Activated T-helper 2 cell treated with anti-CD3 and anti-CD28 coated beads, Interferon-gamma antibody, Interleukin-2, Interleukin-4, amounts not matched to agents 10 μg/mL and 5 μg/mL and 100 μg/mL, durations not matched to agents 14 hours and 24 hours and 36 hours (primary cell): ENCODE data around the gene DOK7. TPM values are rescaled to one million over a fixed set of nuclear protein-coding genes. Genes with fewer than 3 reads are reported as not detected.

Experiments
- DNase-seq: peaks from one replicate; pipeline ENCODE4 v3.0.0; 2021; ENCODE audit warnings: low spot score
- H3K27ac Mint-ChIP-seq: one replicate; pipeline ENCODE4 v1.8.0; 2021; ENCODE audit warnings: mixed read lengths
- H3K27me3 Mint-ChIP-seq: one replicate; pipeline ENCODE4 v1.8.0; 2021; ENCODE audit warnings: low read depth, mixed read lengths
- H3K36me3 Mint-ChIP-seq: one replicate; pipeline ENCODE4 v1.8.0; 2021; ENCODE audit warnings: low read depth, mixed read lengths
- H3K4me1 Mint-ChIP-seq: one replicate; pipeline ENCODE4 v1.8.0; 2021; ENCODE audit warnings: low read depth, mixed read lengths
- H3K4me3 Mint-ChIP-seq: one replicate; pipeline ENCODE4 v1.8.0; 2021; ENCODE audit warnings: low read depth, mild to moderate bottlenecking, moderate library complexity, mixed read lengths
- H3K9me3 Mint-ChIP-seq: one replicate; pipeline ENCODE4 v1.8.0; 2021; ENCODE audit warnings: mixed read lengths
- intact Hi-C: fragments of 100-400 bp; cut with micrococcal nuclease; formaldehyde crosslinking; loops from one replicate; pipeline ENCODE4 v1.15.1; 2023
- total RNA-seq: library from RNA; stranded (reverse); gene quantifications from 2 replicates; pipeline ENCODE4 v1.2.3, GENCODE V29; 2022

Gene DOK7
- total RNA-seq, 1 donor from 2014 or later = not detected

DNA sequence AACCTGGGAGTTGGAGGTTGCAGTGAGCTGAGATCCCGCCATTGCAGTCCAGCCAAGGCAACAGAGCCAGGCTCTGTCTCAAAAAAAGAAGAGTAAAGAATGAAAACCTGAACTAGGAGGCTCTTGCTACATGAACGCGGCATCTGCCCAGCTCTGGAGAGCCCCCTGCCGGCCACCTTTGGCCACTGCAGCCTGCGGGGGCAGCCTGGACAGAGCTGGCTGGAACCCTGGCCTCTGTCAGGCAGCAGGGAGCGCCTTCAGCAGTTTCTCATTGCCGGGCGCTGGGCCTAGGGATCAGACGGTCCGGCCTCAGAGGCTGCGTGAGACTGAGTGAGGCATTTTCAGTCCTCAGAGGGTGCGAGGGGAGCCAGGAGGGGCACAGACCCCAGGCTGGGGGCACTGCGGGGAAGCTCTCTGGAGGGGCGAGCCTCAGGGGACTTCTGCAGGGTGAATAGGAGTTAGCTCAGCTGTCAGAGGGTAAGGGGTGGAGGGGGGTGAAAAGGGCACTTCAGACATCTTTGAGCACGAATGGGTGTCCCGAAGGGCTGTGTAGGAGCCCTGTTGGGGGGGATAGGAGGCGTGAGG, 17.5 kb downstream of the DOK7 start:
- Mint-ChIP-seq H3K36me3 (no peaks in the 10 kb centered on the region), H3K9me3 (no peaks in the 10 kb centered on the region), H3K27ac (no peak overlapping the region), H3K27me3 (peaks cover 18% of the 10 kb centered on the region), H3K4me1 (no peaks in the 10 kb centered on the region), H3K4me3 (no peak overlapping the region)
- intact Hi-C loops = loop anchor here (1.0 kb wide), 1 partner anchor 134 kb away; no protein-coding TSS in a partner anchor
- DNase-seq = peak; percentile 69

DNA sequence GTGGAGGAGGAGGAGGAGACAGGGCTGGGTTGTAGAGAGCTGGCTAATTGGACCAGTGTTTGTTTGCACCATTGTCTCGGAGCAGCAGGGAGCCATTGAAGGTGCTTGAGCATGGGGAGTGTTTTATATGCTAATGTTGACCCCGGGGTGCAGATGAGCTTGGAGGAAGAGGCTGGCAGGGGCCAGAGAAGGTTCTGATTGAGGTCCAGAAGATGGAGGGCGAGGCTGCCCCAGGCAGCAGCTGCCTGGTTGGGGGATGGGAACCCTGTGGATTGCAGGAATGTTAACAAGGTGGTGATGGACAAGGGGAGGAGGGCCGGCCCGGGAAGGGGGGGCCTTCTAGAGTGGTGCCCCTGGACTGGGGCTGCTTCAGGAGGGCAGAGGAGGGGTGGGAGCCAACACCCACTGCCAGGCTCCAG, 18.0 kb downstream of the DOK7 start:
- intact Hi-C loops = no loop called here
- H3K4me1 Mint-ChIP-seq = no peaks in the 10 kb centered on the region
- no peak for DNase-seq
- H3K27ac Mint-ChIP-seq = no peak overlapping the region
- no peaks in the 10 kb centered on the region for H3K36me3 Mint-ChIP-seq
- H3K4me3 Mint-ChIP-seq = no peak overlapping the region
- peaks cover 18% of the 10 kb centered on the region for H3K27me3 Mint-ChIP-seq
- no peaks in the 10 kb centered on the region for H3K9me3 Mint-ChIP-seq

DNA sequence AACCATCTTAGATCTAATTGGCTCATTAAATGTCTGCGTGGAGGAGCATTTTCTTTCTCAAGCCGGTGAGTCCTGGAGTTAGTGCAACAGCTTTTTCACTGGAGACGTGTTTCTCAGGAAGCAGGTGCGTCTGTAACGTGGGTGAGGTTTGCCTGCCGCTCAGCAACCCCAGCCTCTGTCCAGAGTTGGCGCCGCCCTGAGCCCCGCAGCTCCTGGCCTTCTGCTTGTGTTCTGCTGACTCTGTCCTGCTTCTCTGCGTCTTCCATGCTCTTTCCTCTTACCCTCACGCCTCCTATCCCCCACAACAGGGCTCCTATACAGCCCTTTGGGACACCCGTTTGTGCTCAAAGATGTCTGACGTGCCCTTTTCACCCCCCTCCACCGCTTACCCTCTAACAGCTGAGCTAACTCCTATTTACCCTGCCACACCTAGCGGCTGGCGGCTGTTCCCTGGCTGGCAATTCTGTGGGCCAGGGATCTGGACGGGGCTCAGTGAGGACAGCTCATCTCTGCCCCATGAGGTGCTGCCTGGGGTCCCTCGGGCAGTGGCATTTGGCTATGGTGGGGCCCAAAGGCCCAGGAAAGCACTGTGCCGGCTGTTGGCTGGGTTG, 18.8 kb downstream of the DOK7 start:
- Mint-ChIP-seq H3K4me3 (no peak overlapping the region), H3K9me3 (no peaks in the 10 kb centered on the region), H3K4me1 (no peaks in the 10 kb centered on the region), H3K27me3 (peaks cover 18% of the 10 kb centered on the region), H3K27ac (no peak overlapping the region), H3K36me3 (no peaks in the 10 kb centered on the region)
- intact Hi-C loops = no loop called here
- no peak for DNase-seq

DNA sequence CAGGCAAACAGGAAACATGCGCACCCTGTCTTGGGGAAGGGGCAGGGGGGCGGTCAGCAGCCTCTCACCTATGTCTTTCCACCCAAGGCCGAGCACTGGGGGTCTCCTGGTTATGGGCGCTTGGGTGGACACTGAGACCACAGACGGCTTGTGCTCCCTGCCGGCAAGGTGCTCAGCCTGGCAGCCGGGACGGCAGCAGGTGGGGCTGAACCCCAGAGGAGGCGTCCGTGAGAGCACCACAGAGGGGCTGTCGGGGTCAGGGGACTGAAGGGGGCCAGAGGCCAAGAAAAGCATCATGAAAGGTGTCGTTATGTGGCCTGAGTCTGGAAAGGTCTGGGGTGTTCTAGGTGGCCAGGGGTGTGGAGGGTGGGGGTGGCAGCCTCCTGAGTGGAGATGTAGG, 19.6 kb downstream of the DOK7 start:
- H3K27me3 Mint-ChIP-seq = peaks cover 18% of the 10 kb centered on the region
- no peaks in the 10 kb centered on the region for H3K36me3 Mint-ChIP-seq
- H3K9me3 Mint-ChIP-seq = no peaks in the 10 kb centered on the region
- no peaks in the 10 kb centered on the region for H3K4me1 Mint-ChIP-seq
- H3K27ac Mint-ChIP-seq = no peak overlapping the region
- DNase-seq = no peak
- no peak overlapping the region for H3K4me3 Mint-ChIP-seq
- intact Hi-C loops = no loop called here

DNA sequence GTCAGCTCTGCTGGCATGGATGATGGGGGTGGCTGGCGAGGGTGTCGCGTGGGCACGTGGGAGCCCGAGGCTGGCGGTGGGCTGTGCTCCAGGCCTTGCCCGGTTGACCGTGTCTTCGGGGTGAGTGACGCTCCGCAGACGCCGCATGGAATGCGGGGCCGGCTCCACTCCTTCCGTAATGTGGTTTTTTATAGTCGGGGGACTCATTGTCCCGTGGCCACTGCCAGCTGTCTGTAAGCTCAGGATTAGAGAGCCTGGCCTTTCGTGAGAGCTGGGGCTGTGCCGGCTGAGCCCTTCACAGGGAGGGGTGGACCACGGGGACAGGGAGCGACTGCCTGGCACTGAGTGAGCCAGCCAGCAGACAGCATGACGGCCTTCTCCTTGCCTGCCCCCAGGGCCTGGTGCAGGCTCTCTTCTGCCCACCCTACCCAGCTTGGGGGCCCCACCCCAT, 20.4 kb downstream of the DOK7 start:
- intact Hi-C loops = no loop called here
- no peaks in the 10 kb centered on the region for H3K9me3 Mint-ChIP-seq
- H3K27ac Mint-ChIP-seq = no peak overlapping the region
- no peak overlapping the region for H3K4me3 Mint-ChIP-seq
- no peak for DNase-seq
- no peaks in the 10 kb centered on the region for H3K4me1 Mint-ChIP-seq
- H3K36me3 Mint-ChIP-seq = no peaks in the 10 kb centered on the region
- peaks cover 20% of the 10 kb centered on the region for H3K27me3 Mint-ChIP-seq

DNA sequence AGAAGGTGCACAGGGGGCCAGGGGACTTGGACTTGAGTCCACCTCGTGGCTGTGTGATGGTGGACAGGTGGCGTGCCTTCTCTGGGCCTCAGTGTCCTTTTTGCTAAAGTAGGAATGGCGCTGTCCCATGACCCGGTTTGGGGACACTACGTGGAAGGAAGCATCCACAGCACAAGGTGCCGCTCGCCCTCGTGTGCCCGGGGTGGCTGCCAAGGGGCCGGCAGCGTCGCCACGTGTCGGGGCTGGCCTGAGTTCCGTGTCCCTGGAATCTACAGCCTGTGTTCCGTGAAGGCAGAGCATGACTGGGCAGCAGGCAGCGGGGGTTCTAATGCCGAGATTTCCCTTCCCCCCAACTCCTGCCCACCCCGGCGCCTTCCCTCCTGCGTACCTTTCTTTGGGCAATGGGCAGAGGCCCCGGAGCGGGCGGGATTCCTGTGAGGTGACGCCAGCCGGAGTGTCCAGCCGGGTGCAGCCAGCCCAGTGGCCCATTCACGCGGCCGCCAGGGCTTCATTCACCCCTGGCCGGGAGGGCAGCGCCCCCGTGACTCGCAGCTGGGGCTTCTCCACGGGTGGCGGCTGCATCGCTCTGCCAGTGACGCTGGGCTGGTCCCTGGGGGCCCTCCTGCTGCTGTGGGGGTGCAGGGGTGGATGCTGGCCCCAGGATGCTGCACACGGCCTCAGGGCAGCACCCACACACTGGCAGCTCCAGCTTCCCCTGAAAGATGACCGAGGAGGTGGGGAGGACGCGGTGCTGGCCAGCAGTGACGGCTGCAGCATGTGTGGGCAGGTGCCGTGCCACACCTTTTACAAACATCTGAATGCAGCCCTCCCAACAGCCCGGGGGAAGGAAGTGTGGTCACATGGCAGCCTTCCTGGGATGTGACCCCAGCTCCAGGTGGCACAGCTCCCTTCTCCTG, 21.2 kb downstream of the DOK7 start:
- Mint-ChIP-seq H3K36me3 (no peaks in the 10 kb centered on the region), H3K4me1 (no peaks in the 10 kb centered on the region), H3K27ac (no peak overlapping the region), H3K9me3 (no peaks in the 10 kb centered on the region), H3K27me3 (peaks cover 26% of the 10 kb centered on the region), H3K4me3 (no peak overlapping the region)
- intact Hi-C loops = no loop called here
- no peak for DNase-seq

DNA sequence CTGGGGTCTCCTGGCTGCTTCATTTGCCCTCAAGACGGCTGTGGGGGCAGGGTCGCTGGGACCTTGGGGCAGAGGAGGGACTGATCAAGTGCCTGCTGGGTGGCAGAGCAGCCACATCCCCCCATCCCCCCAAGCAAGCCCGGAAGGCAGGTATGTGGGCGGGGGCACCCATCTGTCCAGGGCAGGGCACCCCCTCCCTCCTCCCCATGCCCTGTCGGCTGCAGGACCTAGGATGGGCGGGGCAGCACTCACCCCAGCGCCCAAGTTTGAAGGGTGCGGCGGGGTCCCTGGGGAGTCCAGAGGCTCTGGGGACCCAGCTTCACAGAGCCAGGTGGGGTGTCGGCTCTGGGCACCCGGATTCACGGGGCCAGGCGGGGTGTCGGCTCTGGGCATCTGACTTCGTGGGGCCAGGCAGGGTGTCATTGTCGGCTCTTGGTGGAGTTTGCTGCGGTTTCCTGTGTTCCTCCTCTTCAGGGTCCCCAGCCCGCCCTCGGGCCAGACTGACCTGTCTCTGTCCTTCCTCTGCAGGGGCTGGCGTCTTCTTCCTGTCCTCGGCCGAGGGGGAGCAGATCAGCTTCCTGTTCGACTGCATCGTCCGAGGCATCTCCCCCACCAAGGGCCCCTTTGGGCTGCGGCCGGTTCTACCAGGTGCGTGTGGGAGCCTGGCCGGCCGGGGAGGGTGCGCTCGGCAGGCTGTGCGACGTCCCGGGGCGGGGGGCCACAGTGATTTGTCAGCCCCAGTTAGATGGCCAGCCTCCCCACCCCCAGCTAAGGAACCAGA, 22.1 kb downstream of the DOK7 start:
- H3K27me3 Mint-ChIP-seq = peaks cover 28% of the 10 kb centered on the region
- intact Hi-C loops = no loop called here
- H3K4me1 Mint-ChIP-seq = no peaks in the 10 kb centered on the region
- H3K27ac Mint-ChIP-seq = no peak overlapping the region
- no peak overlapping the region for H3K4me3 Mint-ChIP-seq
- H3K36me3 Mint-ChIP-seq = no peaks in the 10 kb centered on the region
- DNase-seq = no peak
- H3K9me3 Mint-ChIP-seq = no peaks in the 10 kb centered on the region

DNA sequence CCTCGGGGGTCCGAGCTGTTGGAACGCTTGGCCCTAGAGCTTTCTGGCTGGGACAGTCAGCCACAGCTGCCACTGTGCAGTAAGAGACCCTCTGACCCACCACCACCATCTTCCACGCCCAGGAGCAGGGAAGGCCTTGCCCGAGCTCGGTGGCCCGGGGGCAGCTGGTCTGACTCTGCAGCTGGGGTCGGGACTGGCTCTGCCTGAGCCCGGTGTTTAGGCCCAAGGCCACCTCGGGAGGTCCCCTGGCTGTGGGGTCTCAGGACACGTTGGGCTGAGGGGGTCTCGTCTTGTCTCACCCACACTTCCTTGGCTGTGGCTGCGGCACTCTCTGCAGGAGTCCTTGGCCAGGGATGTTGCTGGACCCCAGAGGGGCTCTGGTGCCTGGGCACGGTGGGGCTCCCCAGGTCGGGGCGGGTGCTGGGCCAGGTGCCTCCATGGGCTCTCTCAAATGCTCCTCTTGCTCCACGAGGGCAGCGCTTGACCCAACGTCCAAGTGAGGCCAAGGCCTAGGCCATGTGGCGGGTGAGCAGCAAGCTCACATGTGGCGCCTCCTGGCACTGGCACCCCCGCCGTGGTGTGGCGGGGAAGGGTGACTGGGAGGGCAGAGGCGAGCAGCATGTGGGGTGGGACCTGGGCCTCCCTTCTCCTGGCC, 22.9 kb downstream of the DOK7 start:
- intact Hi-C loops = no loop called here
- H3K4me3 Mint-ChIP-seq = no peak overlapping the region

DNA sequence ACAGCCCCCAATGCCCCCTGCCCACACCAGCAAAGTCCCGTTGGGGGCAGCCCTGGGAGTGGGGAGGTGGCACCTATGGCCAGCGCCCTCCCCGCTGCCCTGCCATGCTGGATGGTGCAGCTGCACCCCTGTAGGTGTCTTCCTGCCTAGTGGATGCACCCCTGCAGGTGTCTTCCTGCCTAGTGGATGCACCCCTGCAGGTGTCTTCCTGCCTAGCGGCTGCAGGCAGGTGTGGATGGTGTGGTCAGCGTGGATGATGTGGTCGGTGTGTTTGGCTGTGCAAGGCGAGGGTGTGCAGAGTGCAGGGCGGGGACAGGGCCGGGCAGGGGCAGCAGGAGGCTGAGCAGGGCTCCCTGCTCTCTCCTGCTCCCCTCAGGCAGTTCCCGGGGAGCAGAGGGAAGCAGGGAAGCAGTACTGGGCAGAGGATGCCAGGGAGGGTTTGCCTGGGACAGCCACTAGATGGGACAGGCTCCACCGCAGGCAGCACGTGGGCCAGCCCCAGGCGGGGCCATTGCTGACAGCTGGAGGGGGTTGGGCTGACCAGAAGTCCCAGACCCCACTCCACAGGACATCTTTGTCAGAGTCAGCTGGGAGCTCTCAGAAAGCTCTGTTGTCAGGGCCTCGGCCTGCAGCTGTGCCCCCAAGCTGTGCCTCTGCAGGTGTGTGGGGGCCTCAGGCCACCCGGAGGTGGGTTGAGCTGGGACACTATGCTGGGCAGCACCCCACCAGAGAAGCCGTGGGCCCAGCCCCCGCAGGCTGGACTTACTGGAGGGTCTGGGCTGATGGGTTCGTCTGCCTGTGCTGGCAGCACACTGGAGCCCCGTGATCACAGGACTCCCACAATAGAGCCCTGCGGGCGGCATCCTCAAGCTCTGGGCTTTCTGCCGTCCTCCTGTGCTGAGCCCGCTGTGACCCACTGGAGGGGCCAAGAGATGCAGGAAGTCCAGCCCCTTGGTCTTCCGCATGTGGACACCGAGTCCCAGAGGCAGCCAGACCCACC, 23.7 kb downstream of the DOK7 start:
- Mint-ChIP-seq H3K4me3 (no peak overlapping the region), H3K4me1 (no peaks in the 10 kb centered on the region), H3K9me3 (no peaks in the 10 kb centered on the region), H3K36me3 (no peaks in the 10 kb centered on the region), H3K27ac (no peak overlapping the region), H3K27me3 (peaks cover 28% of the 10 kb centered on the region)
- no peak for DNase-seq
- intact Hi-C loops = no loop called here

More for the DNA sequence above, 22.9 kb downstream of the DOK7 start:
- Mint-ChIP-seq H3K27ac (no peak overlapping the region), H3K9me3 (no peaks in the 10 kb centered on the region), H3K4me1 (no peaks in the 10 kb centered on the region), H3K36me3 (no peaks in the 10 kb centered on the region), H3K27me3 (peaks cover 28% of the 10 kb centered on the region)
- no peak for DNase-seq

DNA sequence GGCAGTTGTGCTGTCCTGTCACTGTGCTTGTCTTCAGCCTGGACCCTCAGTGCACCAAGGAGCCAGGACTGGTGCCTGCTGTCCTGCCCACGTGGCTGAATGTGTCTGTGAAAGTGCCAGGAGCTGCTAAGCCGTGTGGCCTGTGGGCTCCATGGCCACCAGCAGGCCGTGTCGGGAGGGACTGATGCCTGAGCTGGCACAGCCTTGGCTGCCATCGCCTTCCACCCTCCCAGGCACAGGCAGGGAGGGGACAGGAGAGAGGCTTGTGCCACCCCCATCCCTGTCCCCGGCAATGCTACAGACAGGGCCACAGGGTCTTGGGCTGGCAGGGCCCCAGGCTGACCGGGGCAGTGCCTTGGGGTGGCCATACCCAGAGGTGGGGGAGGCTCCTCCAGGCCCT, 24.8 kb downstream of the DOK7 start:
- Mint-ChIP-seq H3K36me3 (no peaks in the 10 kb centered on the region), H3K4me3 (no peak overlapping the region), H3K27me3 (peaks cover 26% of the 10 kb centered on the region), H3K27ac (no peak overlapping the region), H3K9me3 (no peaks in the 10 kb centered on the region), H3K4me1 (no peaks in the 10 kb centered on the region)
- DNase-seq = no peak
- intact Hi-C loops = no loop called here

DNA sequence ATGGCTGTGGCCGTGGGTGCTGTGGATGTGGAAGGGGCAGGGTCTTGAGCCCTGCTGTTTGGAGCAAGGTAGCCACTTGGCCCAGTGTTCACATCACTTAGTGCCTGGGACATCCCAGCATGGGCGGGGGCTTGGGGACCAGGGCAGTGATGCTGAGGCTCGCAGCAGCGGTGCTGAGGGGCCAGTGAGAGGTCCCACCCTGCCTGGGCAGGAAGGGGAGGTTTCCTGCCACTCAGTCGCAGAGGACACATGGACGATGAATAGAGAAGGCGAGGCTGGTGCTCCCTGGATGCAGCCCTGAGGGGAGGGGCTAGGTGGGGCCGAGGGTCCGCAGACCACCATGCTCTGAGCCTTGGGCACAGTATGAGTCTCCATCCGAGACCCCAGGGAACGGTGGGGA, 25.7 kb downstream of the DOK7 start:
- H3K27ac Mint-ChIP-seq = no peak overlapping the region
- H3K9me3 Mint-ChIP-seq = no peaks in the 10 kb centered on the region
- H3K36me3 Mint-ChIP-seq = no peaks in the 10 kb centered on the region
- no peak for DNase-seq
- H3K4me3 Mint-ChIP-seq = no peak overlapping the region
- peaks cover 25% of the 10 kb centered on the region for H3K27me3 Mint-ChIP-seq
- H3K4me1 Mint-ChIP-seq = no peaks in the 10 kb centered on the region
- intact Hi-C loops = no loop called here
